CD4-positive, alpha-beta T cell (primary cell): Measurements from ENCODE around the gene SACS. TPM values are rescaled to one million over a fixed set of nuclear protein-coding genes. Genes with fewer than 3 reads are reported as not detected.

ENCODE experiments used
- ATAC-seq: fragments of 200-7000 bp; cut with Tn5 transposase; one replicate; pipeline ENCODE4 v1.10.0; 2022; ENCODE audit warnings: mild to moderate bottlenecking; ENCODE audit not compliant: poor library complexity
- CTCF ChIA-PET: fragments of 350-600 bp; sonication (Branson Sonifier 250); formaldehyde crosslinking; loops from one replicate; lab custom pipeline; 2021; ENCODE audit warnings: antibody characterized with exemption, inconsistent platforms; lab: Charles Lee
- POLR2A ChIA-PET: fragments of 350-600 bp; sonication (Branson Sonifier 250); formaldehyde crosslinking; loops from one replicate; lab custom pipeline; 2021; ENCODE audit warnings: antibody characterized with exemption, inconsistent platforms; lab: Charles Lee
- DNase-seq, 14 experiments: peaks; one replicate each; pipeline ENCODE4 v3.0.0-alpha.2; 2013 to 2020; ENCODE audit warnings: mixed read lengths in 2 of 14
- H3K27ac ChIP-seq, 2 donors: one replicate each; pipeline versions ENCODE4 v1.5.1 to v1.7.0; 2013; ENCODE audit warnings: low read length in 2 of 2, low read depth in 1 of 2, mild to moderate bottlenecking in 1 of 2
- H3K27me3 ChIP-seq, 2 experiments: 1 replicate in 1 of 2; 2 replicates in 1 of 2; pipeline versions ENCODE4 v1.6.1 to v1.7.0; 2013; ENCODE audit warnings: low read length in 2 of 2, control low read depth in 1 of 2, mild to moderate bottlenecking in 1 of 2, moderate library complexity in 1 of 2; ENCODE audit not compliant: insufficient read depth in 2 of 2, control insufficient read depth in 1 of 2
- H3K36me3 ChIP-seq: one replicate; pipeline ENCODE4 v1.6.1; 2013; ENCODE audit warnings: low read length, control low read depth; ENCODE audit not compliant: insufficient read depth
- H3K4me1 ChIP-seq: one replicate; pipeline ENCODE4 v1.6.1; 2013; ENCODE audit warnings: low read length, control low read depth; ENCODE audit not compliant: insufficient read depth
- H3K4me3 ChIP-seq: one replicate; pipeline ENCODE4 v1.5.1; 2013; ENCODE audit warnings: mild to moderate bottlenecking, low read length, moderate library complexity
- H3K9me3 ChIP-seq, 2 experiments: 1 replicate in 1 of 2; 2 replicates in 1 of 2; pipeline versions ENCODE4 v1.6.1 to v1.7.0; 2013; ENCODE audit warnings: low read length in 2 of 2, mild to moderate bottlenecking in 2 of 2, control low read depth in 1 of 2, moderate library complexity in 1 of 2; ENCODE audit not compliant: control insufficient read depth in 1 of 2, insufficient read depth in 1 of 2
- H3K27ac Mint-ChIP-seq: one replicate; pipeline ENCODE4 v1.8.0; 2020; ENCODE audit warnings: mixed read lengths
- H3K27me3 Mint-ChIP-seq: one replicate; pipeline ENCODE4 v1.8.0; 2021; ENCODE audit warnings: mixed read lengths
- H3K36me3 Mint-ChIP-seq: one replicate; pipeline ENCODE4 v1.8.0; 2021; ENCODE audit warnings: low read depth, mixed read lengths
- H3K4me1 Mint-ChIP-seq: one replicate; pipeline ENCODE4 v1.8.0; 2021; ENCODE audit warnings: low read depth, mixed read lengths
- H3K4me3 Mint-ChIP-seq: one replicate; pipeline ENCODE4 v1.8.0; 2020; ENCODE audit warnings: mild to moderate bottlenecking, mixed read lengths
- H3K9me3 Mint-ChIP-seq: one replicate; pipeline ENCODE4 v1.8.0; 2020; ENCODE audit warnings: mixed read lengths
- CTCF ChIP-seq: fragments of 200-600 bp; IDR thresholded peaks from one replicate; pipeline ENCODE4 v1.8.0; 2022; ENCODE audit warnings: antibody characterized with exemption, mild to moderate bottlenecking
- intact Hi-C, 2 experiments: fragments of 100-400 bp; cut with DNase I in 1 of 2; cut with micrococcal nuclease in 1 of 2; formaldehyde crosslinking; loops; one replicate each; pipeline versions ENCODE4 v1.15.1 to v1.9.0; 2023 to 2025; cut with DNase I, micrococcal nuclease
- total RNA-seq, 174 experiments: library from RNA in 2 of 174; stranded (reverse) in 2 of 174; gene quantifications; one replicate each; pipeline ENCODE4 v1.2.3 and lab custom pipeline; 2021 to 2026

Gene SACS
- total RNA-seq, 2 experiments from 2014 or later, result 8.7 to 11.6 TPM

DNA sequence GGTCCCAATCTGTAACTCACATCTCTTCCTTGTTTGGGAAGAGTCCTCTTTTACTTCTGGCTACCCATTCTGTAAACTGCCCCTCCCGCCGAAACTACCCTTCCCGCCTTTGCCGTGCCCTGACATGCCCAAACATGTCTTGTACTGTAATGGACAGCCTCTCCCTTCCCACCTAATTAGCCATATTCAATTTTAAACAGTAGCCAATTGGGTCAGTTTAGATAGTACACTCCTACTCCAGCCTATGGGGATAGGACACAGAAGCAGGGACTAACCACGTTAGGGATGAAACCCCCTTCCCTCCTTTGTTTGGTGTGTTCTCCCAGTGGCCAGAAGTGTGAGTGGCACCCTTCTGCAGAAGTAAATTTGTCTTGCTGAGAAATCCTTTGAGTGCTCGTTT is 34.2 kb downstream of the SACS start:
- no peak overlapping the region for H3K4me3 Mint-ChIP-seq
- no peak overlapping the region for H3K27ac Mint-ChIP-seq
- H3K27me3 Mint-ChIP-seq, result no peaks in the 10 kb centered on the region
- no peaks in the 10 kb centered on the region for H3K27me3 ChIP-seq
- no peaks in the 10 kb centered on the region for H3K36me3 Mint-ChIP-seq
- DNase-seq, result no peak
- no peak for TF ChIP-seq CTCF
- H3K27ac ChIP-seq, result no peak overlapping the region
- CTCF ChIA-PET, result no interaction called here
- peaks cover 5% of the 10 kb centered on the region for H3K9me3 Mint-ChIP-seq
- no peaks in the 10 kb centered on the region for H3K4me1 Mint-ChIP-seq
- H3K9me3 ChIP-seq, result peaks cover 0 to 5% of the 10 kb centered on the region in 2 experiments
- no peaks in the 10 kb centered on the region for H3K36me3 ChIP-seq
- H3K4me1 ChIP-seq, result no peaks in the 10 kb centered on the region
- POLR2A ChIA-PET, result no interaction called here
- ATAC-seq, result no peak
- no peak overlapping the region for H3K4me3 ChIP-seq
- intact Hi-C loops, result no loop called here

- H3K4me1 Mint-ChIP-seq, result no peaks in the 10 kb centered on the region
Observed at GRCh38 chr13:23394821-23395220, 38.7 kb downstream of the SACS start.

DNA sequence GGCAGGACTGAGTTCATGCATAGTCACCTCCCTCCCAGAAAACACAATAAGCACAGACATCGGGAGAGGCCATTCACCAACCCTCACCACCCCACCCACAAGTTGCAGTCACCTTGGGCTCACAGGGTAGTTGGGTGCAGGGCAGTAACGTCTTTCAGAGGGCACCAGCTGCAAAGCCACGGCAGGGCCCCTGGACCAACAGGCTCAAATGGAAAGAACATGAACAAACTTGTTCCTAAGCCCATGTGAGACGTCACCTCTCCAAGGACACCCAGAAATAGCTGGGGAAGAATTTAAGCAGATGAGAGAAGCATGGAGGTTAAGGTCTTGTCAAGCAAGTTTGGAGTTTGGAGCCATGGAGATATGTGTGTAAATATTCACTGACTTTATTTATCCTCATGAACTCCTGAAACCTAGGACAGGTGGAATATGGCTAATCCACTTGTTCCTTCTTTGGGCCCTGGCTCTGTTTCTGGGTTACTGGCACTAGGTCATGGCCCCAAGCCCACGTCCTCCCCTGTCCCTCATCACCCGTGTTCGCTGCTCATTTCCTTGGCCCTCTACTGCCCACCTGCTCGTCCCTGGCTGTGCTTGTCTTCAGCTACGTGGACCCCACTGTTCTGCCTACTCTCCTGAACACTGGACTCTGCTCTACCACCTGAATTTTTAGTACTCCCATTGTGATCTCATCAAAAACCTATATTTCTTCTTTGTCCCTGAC is 40.4 kb downstream of the SACS start:
- Histone ChIP-seq H3K27me3 (no peaks in the 10 kb centered on the region), H3K36me3 (no peaks in the 10 kb centered on the region), H3K9me3 (no peaks in the 10 kb centered on the region), H3K27ac (no peak overlapping the region), H3K4me3 (no peak overlapping the region), H3K4me1 (no peaks in the 10 kb centered on the region)
- H3K9me3 Mint-ChIP-seq, result no peaks in the 10 kb centered on the region
- ChIA-PET POLR2A (no interaction called here), CTCF (no interaction called here)
- no peak for TF ChIP-seq CTCF
- H3K4me3 Mint-ChIP-seq, result no peak overlapping the region
- no peaks in the 10 kb centered on the region for H3K36me3 Mint-ChIP-seq
- DNase-seq (no peak), ATAC-seq (no peak)
- H3K27me3 Mint-ChIP-seq, result no peaks in the 10 kb centered on the region
- no peaks in the 10 kb centered on the region for H3K4me1 Mint-ChIP-seq
- H3K27ac Mint-ChIP-seq, result no peak overlapping the region
- intact Hi-C loops, result no loop called here

More at GRCh38 chr13:23394821-23395220, 38.7 kb downstream of the SACS start:
- Mint-ChIP-seq H3K36me3 (no peaks in the 10 kb centered on the region), H3K9me3 (peaks cover 3% of the 10 kb centered on the region), H3K27ac (no peak overlapping the region), H3K27me3 (no peaks in the 10 kb centered on the region), H3K4me3 (no peak overlapping the region)
- Histone ChIP-seq H3K36me3 (no peaks in the 10 kb centered on the region), H3K27ac (no peak overlapping the region), H3K9me3 (no peaks in the 10 kb centered on the region), H3K4me1 (no peaks in the 10 kb centered on the region), H3K27me3 (no peaks in the 10 kb centered on the region), H3K4me3 (no peak overlapping the region)
- ATAC-seq, result no peak
- no peak for DNase-seq
- TF ChIP-seq CTCF, result no peak
- ChIA-PET CTCF (no interaction called here), POLR2A (no interaction called here)
- intact Hi-C loops, result no loop called here
